A673 (cell line): ENCODE measurements around the gene HLA-C. TPM values are rescaled to one million over a fixed set of nuclear protein-coding genes. Genes with fewer than 3 reads are reported as not detected.
"Not testable (repeated sequence)": the region's sequence is repeated elsewhere in the genome, so short reads cannot be mapped to it uniquely, and the experiment has no call there.

ENCODE experiments used
- BruUV-seq: library from RNA; stranded (reverse); fragments of 400-500 nt; replicated peaks from 2 replicates; lab custom pipeline; 2021; lab: Mats Ljungman, UMichigan
- CTCF ChIA-PET: fragments of 300-600 bp; sonication (Branson Sonifier 250); formaldehyde crosslinking; loops from one replicate; lab custom pipeline; 2022; ENCODE audit warnings: antibody characterized with exemption; lab: Charles Lee
- POLR2A ChIA-PET: fragments of 300-600 bp; sonication (Branson Sonifier 250); formaldehyde crosslinking; loops from one replicate; lab custom pipeline; 2022; ENCODE audit warnings: antibody characterized with exemption; ENCODE audit not compliant: low non-redundant PET; lab: Charles Lee
- DNase-seq: peaks from one replicate; pipeline ENCODE4 v3.0.0-alpha.2; 2015; ENCODE audit warnings: low spot score
- H3K27ac ChIP-seq: fragments of 200-600 bp; sonication (generic); 2 replicates; pipeline ENCODE4 v1.5.1; 2016; ENCODE audit warnings: mixed run types, low read depth, mild to moderate bottlenecking, mixed read lengths, antibody characterized with exemption, low read length; ENCODE audit not compliant: poor library complexity, severe bottlenecking
- H3K27me3 ChIP-seq: fragments of 200-600 bp; sonication (generic); replicated peaks from 2 replicates; pipeline ENCODE4 v1.6.1; 2017; ENCODE audit warnings: mixed run types, low read depth, mild to moderate bottlenecking, mixed read lengths, antibody characterized with exemption, low read length; ENCODE audit not compliant: insufficient read depth, poor library complexity
- H3K36me3 ChIP-seq: fragments of 200-600 bp; sonication (generic); 2 replicates; pipeline ENCODE4 v1.6.1; 2016; ENCODE audit warnings: mixed run types, mild to moderate bottlenecking, mixed read lengths, antibody characterized with exemption, low read length; ENCODE audit not compliant: insufficient read depth, poor library complexity, severe bottlenecking
- H3K4me1 ChIP-seq: fragments of 200-600 bp; sonication (generic); 2 replicates; pipeline ENCODE4 v1.6.1; 2017; ENCODE audit warnings: mixed run types, mild to moderate bottlenecking, mixed read lengths, antibody characterized with exemption, low read length; ENCODE audit not compliant: insufficient read depth, poor library complexity, severe bottlenecking
- H3K4me3 ChIP-seq: fragments of 200-600 bp; sonication (generic); 2 replicates; pipeline ENCODE4 v1.5.1; 2016; ENCODE audit warnings: low read depth, mixed run types, mild to moderate bottlenecking, mixed read lengths, low read length; ENCODE audit not compliant: poor library complexity, severe bottlenecking
- H3K9me3 ChIP-seq: fragments of 200-600 bp; sonication (generic); 2 replicates; pipeline ENCODE4 v1.6.1; 2016; ENCODE audit warnings: mixed run types, low read depth, mild to moderate bottlenecking, mixed read lengths, antibody characterized with exemption, low read length; ENCODE audit not compliant: poor library complexity, severe bottlenecking
- CTCF ChIP-seq: fragments of 300-800, 200-600 bp; sonication (generic); conservative IDR thresholded peaks from 2 replicates; pipeline ENCODE4 v1.5.1; 2017; ENCODE audit warnings: low read depth, mild to moderate bottlenecking, antibody characterized with exemption, low read length, moderate library complexity, mixed read lengths
- EZH2 ChIP-seq: fragments of 200-600 bp; sonication (generic); IDR thresholded peaks from 2 replicates; pipeline ENCODE4 v1.6.1; 2017; ENCODE audit warnings: borderline replicate concordance, low read depth, mild to moderate bottlenecking, mixed read lengths, antibody characterized with exemption, low read length; ENCODE audit not compliant: poor library complexity, severe bottlenecking
- intact Hi-C: fragments of 100-400 bp; cut with micrococcal nuclease; formaldehyde crosslinking; loops from one replicate; pipeline ENCODE4 v1.10.0; 2022; ENCODE audit not compliant: unreplicated experiment
- total RNA-seq: library from RNA; stranded (reverse); gene quantifications from 2 replicates; pipeline ENCODE4 v1.2.3, GENCODE V29; 2021

HLA-C gene
- total RNA-seq, 1 experiment from 2014 or later, result 121 TPM

DNA sequence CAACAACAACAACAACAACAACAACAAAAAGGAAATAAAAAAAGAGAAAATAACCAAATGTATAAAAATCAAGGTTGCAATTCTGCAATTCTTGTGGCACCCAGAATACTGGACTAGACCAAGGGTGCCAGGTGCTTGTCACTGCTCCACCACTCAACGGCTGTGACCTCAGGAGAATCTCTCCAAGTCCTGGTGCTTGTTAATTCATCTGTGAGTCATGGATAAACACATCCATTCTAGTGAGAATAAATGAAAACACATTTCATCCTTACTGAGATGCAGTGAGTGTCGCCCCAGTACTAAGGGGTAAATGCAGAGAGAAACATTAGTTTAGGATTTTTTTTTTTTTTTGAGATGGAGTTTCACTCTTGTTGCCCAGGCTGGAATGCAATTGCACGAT is 32.0 kb downstream of the HLA-C start:
- no peak for DNase-seq
- BruUV-seq, result no TSS peak
- CTCF ChIA-PET, result no interaction called here

DNA sequence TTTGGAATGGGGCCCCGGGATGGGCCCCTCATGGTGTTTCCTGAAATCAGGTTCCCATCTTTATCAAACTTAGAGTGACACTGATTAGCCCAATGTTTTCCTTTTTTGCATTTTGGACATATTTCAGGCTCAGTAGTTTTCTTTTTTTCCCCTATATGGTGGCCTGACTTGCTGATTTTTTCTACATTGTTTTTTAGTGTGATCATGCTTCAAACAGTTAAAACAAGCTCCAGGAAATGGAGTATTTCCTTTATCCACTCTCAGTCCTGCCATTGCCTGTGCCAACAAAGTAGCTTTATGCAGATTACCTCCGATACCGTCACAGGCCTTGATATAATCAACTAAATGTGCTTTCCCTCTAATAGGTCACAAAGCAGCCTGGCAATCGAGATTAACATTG is 37.8 kb downstream of the HLA-C start:
- DNase-seq, POLR2A ChIA-PET, intact Hi-C loops, H3K27me3 ChIP-seq, BruUV-seq, H3K36me3 ChIP-seq, CTCF ChIA-PET, H3K9me3 ChIP-seq, H3K4me3 ChIP-seq, H3K27ac ChIP-seq: not testable (repeated sequence)
- peaks cover 12% of the 10 kb centered on the region for H3K4me1 ChIP-seq

More for the DNA sequence above, 32.0 kb downstream of the HLA-C start:
- Histone ChIP-seq H3K9me3 (no peaks in the 10 kb centered on the region), H3K27ac (no peak overlapping the region), H3K27me3 (no peaks in the 10 kb centered on the region), H3K4me3 (no peak overlapping the region), H3K36me3 (no peaks in the 10 kb centered on the region), H3K4me1 (no peaks in the 10 kb centered on the region)
- no peak for TF ChIP-seq EZH2
- TF ChIP-seq CTCF, result no peak
- POLR2A ChIA-PET, result no interaction called here
- intact Hi-C loops, result no loop called here

GRCh38 chr6:31228476-31228875 is 43.4 kb downstream of the HLA-C start:
- BruUV-seq, result no TSS peak
- H3K4me1 ChIP-seq, result no peaks in the 10 kb centered on the region
- TF ChIP-seq EZH2 (no peak), CTCF (no peak)
- no peaks in the 10 kb centered on the region for H3K9me3 ChIP-seq
- no peak overlapping the region for H3K27ac ChIP-seq
- H3K4me3 ChIP-seq, result no peak overlapping the region
- ChIA-PET CTCF (no interaction called here), POLR2A (no interaction called here)
- DNase-seq, result no peak
- no peaks in the 10 kb centered on the region for H3K27me3 ChIP-seq
- no peaks in the 10 kb centered on the region for H3K36me3 ChIP-seq
- intact Hi-C loops, result no loop called here

DNA sequence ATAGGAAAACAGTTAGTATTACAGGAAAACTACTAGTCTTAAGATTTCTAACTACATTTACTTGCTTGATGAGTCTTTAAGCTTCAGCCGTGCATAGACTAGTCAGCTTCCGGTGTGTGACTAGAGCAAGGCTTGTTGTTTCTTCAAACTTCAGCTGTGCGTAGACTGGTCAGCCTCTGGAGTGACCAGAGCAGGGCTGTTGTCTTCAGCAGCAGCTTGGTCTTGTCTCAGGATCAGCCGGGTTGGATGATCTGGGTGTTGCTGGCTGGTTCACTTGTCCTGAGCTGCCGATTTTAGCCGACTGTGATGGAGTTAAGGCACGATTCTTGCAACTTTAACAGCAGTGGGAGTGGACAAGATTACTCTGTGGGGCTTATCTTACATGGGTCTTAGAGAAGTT is 44.7 kb downstream of the HLA-C start:
- ChIA-PET POLR2A (no interaction called here), CTCF (no interaction called here)
- no peaks in the 10 kb centered on the region for H3K27me3 ChIP-seq
- no peaks in the 10 kb centered on the region for H3K9me3 ChIP-seq
- no peaks in the 10 kb centered on the region for H3K36me3 ChIP-seq
- DNase-seq, result no peak
- no TSS peak for BruUV-seq
- TF ChIP-seq EZH2 (no peak), CTCF (no peak)
- no peaks in the 10 kb centered on the region for H3K4me1 ChIP-seq
- intact Hi-C loops, result no loop called here
- no peak overlapping the region for H3K4me3 ChIP-seq
- H3K27ac ChIP-seq, result no peak overlapping the region
